Neural progenitor cell (in vitro differentiated cells): ENCODE measurements around the gene CHMP4B.

ENCODE experiments used
- EZH2 ChIP-seq: fragments of 200-600 bp; sonication (generic); IDR thresholded peaks from 2 replicates; pipeline ENCODE4 v1.6.1; 2017; ENCODE audit warnings: antibody characterized with exemption, mild to moderate bottlenecking, moderate library complexity
- TF ChIP-seq, protein P1 (sequence below): fragments of 200-600 bp; sonication (generic); IDR thresholded peaks from 2 replicates; pipeline ENCODE4 v1.5.1; 2017; ENCODE audit warnings: antibody characterized with exemption, mild to moderate bottlenecking

DNA sequence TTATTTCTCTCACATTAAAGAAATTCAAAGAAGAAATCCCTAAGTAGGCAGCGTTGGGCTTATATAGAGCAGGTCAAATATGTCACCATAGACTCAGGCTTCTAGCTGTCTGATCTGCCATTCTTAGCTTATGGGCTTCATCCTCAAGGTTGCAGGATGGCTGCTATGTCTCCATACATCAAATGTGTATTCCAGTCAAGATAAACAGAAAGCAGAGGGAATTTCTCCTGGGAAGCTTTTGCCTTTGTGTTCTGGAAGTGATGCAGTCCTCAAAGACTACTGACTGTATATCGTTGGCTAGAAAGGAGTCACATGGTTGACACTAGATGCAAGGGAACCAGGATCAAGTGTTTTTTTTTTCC lies 43.4 kb upstream of the CHMP4B start:
- TF ChIP-seq, protein P1, sequence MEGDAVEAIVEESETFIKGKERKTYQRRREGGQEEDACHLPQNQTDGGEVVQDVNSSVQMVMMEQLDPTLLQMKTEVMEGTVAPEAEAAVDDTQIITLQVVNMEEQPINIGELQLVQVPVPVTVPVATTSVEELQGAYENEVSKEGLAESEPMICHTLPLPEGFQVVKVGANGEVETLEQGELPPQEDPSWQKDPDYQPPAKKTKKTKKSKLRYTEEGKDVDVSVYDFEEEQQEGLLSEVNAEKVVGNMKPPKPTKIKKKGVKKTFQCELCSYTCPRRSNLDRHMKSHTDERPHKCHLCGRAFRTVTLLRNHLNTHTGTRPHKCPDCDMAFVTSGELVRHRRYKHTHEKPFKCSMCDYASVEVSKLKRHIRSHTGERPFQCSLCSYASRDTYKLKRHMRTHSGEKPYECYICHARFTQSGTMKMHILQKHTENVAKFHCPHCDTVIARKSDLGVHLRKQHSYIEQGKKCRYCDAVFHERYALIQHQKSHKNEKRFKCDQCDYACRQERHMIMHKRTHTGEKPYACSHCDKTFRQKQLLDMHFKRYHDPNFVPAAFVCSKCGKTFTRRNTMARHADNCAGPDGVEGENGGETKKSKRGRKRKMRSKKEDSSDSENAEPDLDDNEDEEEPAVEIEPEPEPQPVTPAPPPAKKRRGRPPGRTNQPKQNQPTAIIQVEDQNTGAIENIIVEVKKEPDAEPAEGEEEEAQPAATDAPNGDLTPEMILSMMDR = no peak
- TF ChIP-seq EZH2 = no peak
